DND-41 (cell line): ENCODE data around the gene SLC5A8.

Experiments
- ATAC-seq: fragments of 200-7000 bp; cut with Tn5 transposase; 3 replicates; pipeline ENCODE4 v1.9.1; 2021; ENCODE audit warnings: low read depth; ENCODE audit not compliant: insufficient read depth
- DNase-seq: peaks from one replicate; pipeline ENCODE4 v3.0.0-alpha.2; 2020
- H2AFZ ChIP-seq: 2 replicates; pipeline ENCODE4 v1.6.0; 2012; ENCODE audit warnings: low read depth, low read length
- H3K27ac ChIP-seq: 2 replicates; pipeline ENCODE4 v1.5.1; 2012; ENCODE audit warnings: low read length, inconsistent platforms
- H3K27me3 ChIP-seq: fragments of 200-600 bp; sonication (generic); 2 replicates; pipeline ENCODE4 v1.6.0; 2012; ENCODE audit warnings: low read length, mild to moderate bottlenecking, inconsistent platforms; ENCODE audit not compliant: insufficient read depth, poor library complexity
- H3K36me3 ChIP-seq: 2 replicates; pipeline ENCODE4 v1.5.1; 2012; ENCODE audit warnings: low read length, inconsistent platforms; ENCODE audit not compliant: insufficient read depth
- H3K4me1 ChIP-seq: 2 replicates; pipeline ENCODE4 v1.5.1; 2012; ENCODE audit warnings: mild to moderate bottlenecking, low read length; ENCODE audit not compliant: insufficient read depth
- H3K4me2 ChIP-seq: 2 replicates; pipeline ENCODE4 v1.6.0; 2012; ENCODE audit warnings: mild to moderate bottlenecking, moderate library complexity, low read length, inconsistent platforms; ENCODE audit not compliant: insufficient read depth
- H3K4me3 ChIP-seq, 2 experiments: fragments of 200-600 bp in 1 of 2; shearing (Covaris generic) in 1 of 2; 2 replicates each; pipeline ENCODE4 v1.5.1; 2012 to 2016; ENCODE audit warnings: inconsistent platforms in 2 of 2, low read length in 2 of 2, mild to moderate bottlenecking in 2 of 2, low read depth in 1 of 2, moderate library complexity in 1 of 2
- H3K79me2 ChIP-seq: 2 replicates; pipeline ENCODE4 v1.6.0; 2012; ENCODE audit warnings: low read length, inconsistent platforms; ENCODE audit not compliant: insufficient read depth
- H3K9ac ChIP-seq: 2 replicates; pipeline ENCODE4 v1.6.0; 2012; ENCODE audit warnings: low read depth, mild to moderate bottlenecking, inconsistent platforms, low read length, moderate library complexity
- H3K9me3 ChIP-seq: 2 replicates; pipeline ENCODE4 v1.5.1; 2012; ENCODE audit warnings: low read length, moderate library complexity, mild to moderate bottlenecking, inconsistent platforms; ENCODE audit not compliant: insufficient read depth, severe bottlenecking
- H4K20me1 ChIP-seq: 2 replicates; pipeline ENCODE4 v1.6.0; 2012; ENCODE audit warnings: low read length; ENCODE audit not compliant: insufficient read depth
- CTCF ChIP-seq: IDR thresholded peaks from 2 replicates; pipeline ENCODE4 v1.5.1; 2012; ENCODE audit warnings: borderline replicate concordance, low read length, moderate library complexity, mild to moderate bottlenecking; ENCODE audit not compliant: poor library complexity, severe bottlenecking; ENCODE audit errors: extremely low read depth
- EZH2 ChIP-seq: IDR thresholded peaks from 3 replicates; pipeline ENCODE4 v1.6.1; 2012; ENCODE audit warnings: borderline replicate concordance, low read depth, mild to moderate bottlenecking, moderate library complexity, low read length, inconsistent platforms; ENCODE audit not compliant: severe bottlenecking

Gene SLC5A8

GRCh38 chr12:101209319-101210302, at the start of gene SLC5A8:
Gene SLC5A8, minus strand, starts transcription at chr12:101210238. Its CDS starts 390 bp downstream, at chr12:101209848.
- H3K27me3 ChIP-seq: peaks cover 5% of the 10 kb centered on the region
- H3K27ac ChIP-seq: no peak within 1 kb of the TSS
- H3K36me3 ChIP-seq: no peaks in the 10 kb centered on the region
- H2AFZ ChIP-seq: no peak within 1 kb of the TSS
- H3K4me3 ChIP-seq: no peak within 1 kb of the TSS
- H3K4me2 ChIP-seq: no peak within 1 kb of the TSS
- DNase-seq: no peak
- no peak for ATAC-seq
- no peaks in the 10 kb centered on the region for H3K79me2 ChIP-seq
- no peaks in the 10 kb centered on the region for H3K4me1 ChIP-seq
- H4K20me1 ChIP-seq: no peaks in the 10 kb centered on the region
- H3K9ac ChIP-seq: no peak within 1 kb of the TSS
- TF ChIP-seq CTCF: no peak
- TF ChIP-seq EZH2: no peak
- H3K9me3 ChIP-seq: no peaks in the 10 kb centered on the region

GRCh38 chr12:101257357-101257756, 47.3 kb upstream of the SLC5A8 start:
- no peaks in the 10 kb centered on the region for H3K36me3 ChIP-seq
- no peak for ATAC-seq
- H3K9me3 ChIP-seq: no peaks in the 10 kb centered on the region
- no peaks in the 10 kb centered on the region for H3K79me2 ChIP-seq
- no peak overlapping the region for H3K9ac ChIP-seq
- no peak overlapping the region for H2AFZ ChIP-seq
- no peaks in the 10 kb centered on the region for H3K4me1 ChIP-seq
- no peaks in the 10 kb centered on the region for H3K27me3 ChIP-seq
- H3K4me3 ChIP-seq: no peak overlapping the region
- no peaks in the 10 kb centered on the region for H4K20me1 ChIP-seq
- TF ChIP-seq CTCF (no peak), EZH2 (no peak)
- H3K27ac ChIP-seq: no peak overlapping the region
- H3K4me2 ChIP-seq: no peak overlapping the region
- no peak for DNase-seq

- Histone ChIP-seq H3K4me2 (no peak overlapping the region), H3K36me3 (no peaks in the 10 kb centered on the region), H3K27ac (no peak overlapping the region), H3K79me2 (no peaks in the 10 kb centered on the region), H2AFZ (no peak overlapping the region), H3K4me3 (no peak overlapping the region), H4K20me1 (no peaks in the 10 kb centered on the region), H3K9me3 (no peaks in the 10 kb centered on the region), H3K4me1 (no peaks in the 10 kb centered on the region), H3K9ac (no peak overlapping the region), H3K27me3 (no peaks in the 10 kb centered on the region)
- no peak for ATAC-seq
- DNase-seq: no peak
- TF ChIP-seq CTCF: no peak
These were observed 46.2 kb upstream of the SLC5A8 start for GRCh38 chr12:101256266-101256665.
